Dermis lymphatic vessel endothelial cell (primary cell): ENCODE results near the gene CFB. TPM values are rescaled to one million over a fixed set of nuclear protein-coding genes. Genes with fewer than 3 reads are reported as not detected.

Source experiments
- total RNA-seq: library from RNA; depleted of rRNA; stranded (reverse); fragments of >200 nt; gene quantifications from 2 replicates; pipeline ENCODE4 v1.2.1, GENCODE V29; 2014

Gene CFB
- total RNA-seq = 0.09 and 0.22 TPM in 2 replicates

DNA sequence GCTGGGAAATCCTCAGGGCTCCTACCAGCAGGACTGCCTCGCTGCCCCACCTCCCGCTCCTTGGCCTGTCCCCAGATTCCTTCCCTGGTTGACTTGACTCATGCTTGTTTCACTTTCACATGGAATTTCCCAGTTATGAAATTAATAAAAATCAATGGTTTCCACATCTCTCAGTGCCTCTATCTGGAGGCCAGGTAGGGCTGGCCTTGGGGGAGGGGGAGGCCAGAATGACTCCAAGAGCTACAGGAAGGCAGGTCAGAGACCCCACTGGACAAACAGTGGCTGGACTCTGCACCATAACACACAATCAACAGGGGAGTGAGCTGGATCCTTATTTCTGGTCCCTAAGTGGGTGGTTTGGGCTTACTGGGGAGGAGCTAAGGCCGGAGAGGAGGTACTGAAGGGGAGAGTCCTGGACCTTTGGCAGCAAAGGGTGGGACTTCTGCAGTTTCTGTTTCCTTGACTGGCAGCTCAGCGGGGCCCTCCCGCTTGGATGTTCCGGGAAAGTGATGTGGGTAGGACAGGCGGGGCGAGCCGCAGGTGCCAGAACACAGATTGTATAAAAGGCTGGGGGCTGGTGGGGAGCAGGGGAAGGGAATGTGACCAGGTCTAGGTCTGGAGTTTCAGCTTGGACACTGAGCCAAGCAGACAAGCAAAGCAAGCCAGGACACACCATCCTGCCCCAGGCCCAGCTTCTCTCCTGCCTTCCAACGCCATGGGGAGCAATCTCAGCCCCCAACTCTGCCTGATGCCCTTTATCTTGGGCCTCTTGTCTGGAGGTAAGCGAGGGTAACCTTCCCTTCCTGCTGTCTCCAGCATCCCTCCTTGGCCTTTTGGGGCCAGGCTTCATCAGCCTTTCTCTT lies at the start of gene CFB:
TSS of gene CFB (plus strand) at position 589 of the 863 bp plus-strand sequence. CDS start at position 716, 127 bp downstream.

DNA sequence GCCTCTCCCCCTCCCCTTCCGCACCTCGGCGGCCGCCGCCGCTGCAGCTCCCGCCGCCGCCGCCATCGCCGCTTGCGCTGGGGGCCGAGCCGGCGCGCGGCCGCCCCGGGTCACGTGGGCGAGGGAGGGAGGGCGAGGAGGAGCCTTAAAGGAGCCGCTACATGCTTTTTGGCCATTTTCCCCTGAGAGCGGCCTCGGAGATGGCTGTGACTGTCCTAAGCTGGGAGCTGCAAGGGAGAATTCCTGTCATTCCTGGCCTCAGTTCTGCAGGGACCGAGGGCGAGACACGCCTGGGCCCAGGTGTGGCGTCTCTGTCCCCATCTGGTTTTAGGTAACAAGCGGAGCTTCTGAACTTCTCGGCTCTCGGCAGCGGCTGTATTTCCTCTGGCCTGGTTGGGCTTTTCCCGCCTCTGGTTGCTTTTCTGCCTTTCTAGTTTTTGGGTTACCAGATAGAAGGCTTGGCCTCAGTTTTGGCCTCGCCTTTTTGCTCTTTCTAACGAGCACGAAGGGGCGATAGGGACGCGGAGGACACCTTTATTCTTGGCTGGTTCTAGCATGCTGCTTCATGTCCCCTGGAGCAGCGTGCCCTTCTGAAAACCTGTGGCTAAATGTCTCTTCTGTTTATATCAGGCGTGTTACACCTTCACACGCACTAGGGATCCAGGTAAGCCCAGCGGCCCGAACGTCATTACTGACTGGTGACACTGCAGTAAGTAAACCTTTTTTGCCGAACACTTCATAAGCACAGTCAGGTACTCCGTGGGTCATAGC lies 48.1 kb upstream of the CFB start, which contains the start of gene EHMT2:
TSS of gene EHMT2 (minus strand) at position 87 of the 771 bp plus-strand sequence. CDS start at position 66, 21 bp downstream.

DNA sequence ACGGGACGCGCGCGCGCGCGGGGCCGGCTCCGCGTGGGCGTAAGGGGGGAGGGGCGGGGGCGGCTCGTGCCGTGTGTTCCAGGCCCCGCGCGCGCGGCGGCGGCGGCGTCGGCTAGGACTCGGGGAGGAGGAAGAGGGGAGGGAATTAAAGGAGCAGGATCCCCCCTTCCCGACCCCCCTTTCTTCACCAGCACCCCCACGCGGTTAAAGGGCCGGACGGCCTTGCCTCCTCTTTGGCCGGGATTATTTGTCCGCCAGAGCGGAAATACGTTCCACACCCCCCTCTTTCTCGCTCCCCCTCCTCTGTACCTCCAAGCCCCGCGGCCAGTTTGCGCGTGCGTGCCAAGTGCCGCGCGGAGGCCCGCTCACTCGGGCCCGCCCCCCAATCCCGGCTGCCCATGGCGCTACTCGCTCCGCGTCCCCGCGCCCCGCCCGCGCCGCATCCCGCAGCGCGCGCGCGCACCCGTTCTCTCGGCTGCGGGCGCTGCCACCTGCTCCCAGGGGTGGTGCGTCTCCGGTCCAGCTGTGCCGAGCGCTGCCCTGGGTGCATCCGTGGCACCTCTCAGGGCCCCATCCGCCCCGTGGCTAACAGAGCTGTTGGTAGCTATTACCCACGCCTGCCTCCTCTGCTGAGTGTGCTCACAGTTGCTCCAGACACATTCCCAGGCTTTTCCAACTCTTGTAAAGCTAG lies 43.8 kb upstream of the CFB start, which contains the start of gene ZBTB12:
TSS of gene ZBTB12 (minus strand) at position 134 of the 691 bp plus-strand sequence. CDS start 781 bp downstream, outside the sequence.

DNA sequence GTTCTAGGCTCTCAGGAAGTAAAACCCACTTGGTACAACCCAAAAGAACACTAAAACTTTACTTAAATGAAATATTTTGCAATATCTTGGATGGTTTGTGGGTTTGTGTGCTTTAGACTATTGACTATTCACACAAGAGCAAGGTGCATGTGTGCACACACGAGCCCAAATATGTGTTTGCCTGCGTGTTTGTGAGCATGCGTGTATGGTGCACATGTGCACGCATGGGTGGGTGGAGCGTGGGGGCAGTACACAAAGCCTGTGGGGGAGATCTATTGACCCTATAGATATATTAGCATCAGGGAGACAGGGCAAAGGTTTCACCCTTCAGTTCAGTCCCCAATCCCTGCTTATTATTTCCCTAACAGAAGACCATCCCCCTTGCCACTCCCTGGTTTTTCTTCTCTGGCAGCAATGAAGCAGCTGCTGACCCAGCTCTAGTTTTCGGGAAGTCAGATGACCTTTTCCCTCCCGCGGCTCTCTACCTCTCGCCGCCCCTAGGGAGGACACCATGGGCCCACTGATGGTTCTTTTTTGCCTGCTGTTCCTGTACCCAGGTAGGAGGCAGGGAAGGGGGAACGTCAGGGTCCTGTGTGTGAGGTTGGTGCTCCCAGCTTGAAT lies 18.5 kb upstream of the CFB start, which contains the start of gene C2:
TSS of gene C2 (plus strand) at position 476 of the 621 bp plus-strand sequence. CDS start at position 512, 36 bp downstream.

DNA sequence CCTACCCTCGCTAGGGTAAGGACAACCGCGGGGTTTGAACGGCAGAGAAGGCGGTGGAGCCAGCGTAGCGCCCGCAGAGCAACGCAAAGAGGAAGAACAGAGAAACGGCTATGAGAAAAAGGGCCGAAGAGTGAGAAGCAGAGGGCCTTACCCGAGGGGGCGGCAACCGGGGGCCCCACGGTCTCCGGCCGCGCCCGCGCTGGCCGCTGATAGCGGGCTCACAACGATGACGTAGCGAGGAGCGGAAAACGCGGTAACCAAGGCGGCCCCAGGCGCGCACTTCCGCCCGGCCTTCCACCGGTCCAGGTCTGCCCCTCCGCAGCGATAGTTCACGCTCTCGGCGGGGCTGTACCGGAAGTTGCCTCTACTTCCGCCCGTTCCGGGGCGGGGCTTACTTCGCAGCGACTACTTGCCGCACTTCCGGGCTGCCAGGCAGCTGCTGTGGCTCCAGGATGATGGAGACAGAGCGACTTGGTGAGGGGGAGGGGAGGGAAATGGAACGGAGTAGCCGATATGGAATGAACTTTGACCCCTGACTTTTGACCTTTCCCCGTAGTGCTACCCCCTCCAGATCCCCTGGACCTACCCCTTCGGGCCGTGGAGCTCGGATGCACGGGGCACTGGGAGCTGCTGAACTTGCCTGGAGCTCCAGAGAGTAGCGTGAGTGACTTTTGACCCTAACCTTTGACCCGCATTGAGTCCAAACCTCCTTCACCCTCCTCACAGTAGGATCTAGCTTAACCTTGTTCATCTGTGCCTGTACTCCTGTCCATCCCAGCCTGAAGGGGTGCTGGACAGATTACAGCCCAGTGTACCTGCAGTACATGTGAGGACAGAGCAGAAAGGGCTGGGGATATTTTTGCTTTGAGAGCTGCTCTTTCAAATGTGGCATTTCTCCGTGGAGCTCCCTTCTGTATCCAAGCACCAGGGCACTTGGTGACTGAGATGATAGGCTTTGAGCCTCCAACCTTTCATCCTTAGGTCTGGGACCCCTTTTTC lies 13.1 kb downstream of the CFB start, which contains the start of the genes NELFE and SKIC2:
TSS of gene NELFE (minus strand) at position 231 of the 999 bp plus-strand sequence. CDS start 525 bp downstream, outside the sequence.
TSS of gene SKIC2 (plus strand) at position 435 of the 999 bp plus-strand sequence. CDS start at position 453, 18 bp downstream.

DNA sequence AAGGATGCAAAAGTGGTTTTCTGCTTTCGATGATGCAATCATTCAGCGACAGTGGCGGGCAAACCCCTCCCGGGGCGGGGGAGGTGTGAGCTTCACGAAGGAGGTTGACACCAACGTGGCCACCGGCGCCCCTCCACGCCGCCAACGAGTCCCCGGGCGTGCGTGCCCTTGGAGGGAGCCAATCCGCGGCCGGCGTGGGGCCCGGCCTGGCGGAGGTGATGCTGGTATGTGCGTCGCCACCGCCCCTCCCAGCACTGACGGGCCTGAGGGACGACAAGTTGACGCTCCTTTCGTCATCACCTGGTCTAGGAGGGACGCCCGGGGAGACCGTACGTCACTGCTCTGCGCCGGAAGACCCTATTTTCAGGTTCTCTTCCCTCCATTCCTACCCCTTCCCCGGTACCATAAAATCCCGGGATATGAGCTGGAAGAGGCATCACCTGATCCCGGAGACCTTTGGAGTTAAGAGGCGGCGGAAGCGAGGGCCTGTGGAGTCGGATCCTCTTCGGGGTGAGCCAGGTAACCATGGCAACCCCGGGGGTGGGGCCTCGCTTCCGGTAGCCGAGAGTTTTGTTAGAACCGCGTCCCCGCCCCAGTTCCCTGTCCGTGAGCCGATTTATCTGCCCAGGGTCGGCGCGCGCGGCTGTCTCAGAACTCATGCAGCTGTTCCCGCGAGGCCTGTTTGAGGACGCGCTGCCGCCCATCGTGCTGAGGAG lies 26.3 kb downstream of the CFB start, which contains the start of gene DXO:
TSS of gene DXO (minus strand) at position 146 of the 716 bp plus-strand sequence. CDS start 463 bp downstream, outside the sequence.

DNA sequence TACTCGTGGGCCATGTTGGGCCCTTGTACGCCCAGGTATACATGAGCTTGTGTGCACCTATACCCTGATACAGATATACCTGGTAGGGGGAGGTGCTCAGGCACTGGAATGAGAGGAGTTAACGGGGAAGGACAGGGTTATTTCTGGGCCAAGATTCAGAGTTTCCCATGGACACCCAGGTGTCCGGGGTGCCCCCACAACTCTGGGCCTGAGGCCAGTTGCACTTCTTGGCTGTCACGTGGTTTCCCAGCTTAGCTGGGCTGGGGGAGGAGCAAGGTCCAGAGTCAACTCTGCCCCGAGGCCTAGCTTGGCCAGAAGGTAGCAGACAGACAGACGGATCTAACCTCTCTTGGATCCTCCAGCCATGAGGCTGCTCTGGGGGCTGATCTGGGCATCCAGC lies 35.8 kb downstream of the CFB start, which contains the start of gene C4A:
TSS of gene C4A (plus strand) at position 314 of the 400 bp plus-strand sequence. CDS start at position 365, 51 bp downstream.

Other genes starting within 250 kb of the CFB start
- 52.7 and 62.4 TPM in 2 replicates for gene ABHD16A, start 242.8 kb upstream of the CFB start, total RNA-seq
- gene LY6G6F, start 239.2 kb upstream of the CFB start, total RNA-seq = not detected in 2 replicates
- not detected in 2 replicates for gene LY6G6D, start 230.7 kb upstream of the CFB start, total RNA-seq
- gene LY6G6C, start 224.3 kb upstream of the CFB start, total RNA-seq = not detected in 2 replicates
- gene MPIG6B, start 222.7 kb upstream of the CFB start, total RNA-seq = not detected in 2 replicates
- 122 and 139 TPM in 2 replicates for gene DDAH2, start 216.8 kb upstream of the CFB start, total RNA-seq
- gene CLIC1, start 209.6 kb upstream of the CFB start, total RNA-seq = 545 and 566 TPM in 2 replicates
- 2.3 and 3.0 TPM in 2 replicates for gene MSH5, start 206.1 kb upstream of the CFB start, total RNA-seq
- 2.2 and 8.0 TPM in 2 replicates for gene SAPCD1, start 183.4 kb upstream of the CFB start, total RNA-seq
- 0.09 and 0.22 TPM in 2 replicates for gene VWA7, start 168.8 kb upstream of the CFB start, total RNA-seq
- 31.2 and 36.4 TPM in 2 replicates for gene VARS1, start 150.3 kb upstream of the CFB start, total RNA-seq
- gene LSM2, start 139.1 kb upstream of the CFB start, total RNA-seq = 22.2 and 26.3 TPM in 2 replicates
- 1.2 and 1.5 TPM in 2 replicates for gene HSPA1L, start 130.8 kb upstream of the CFB start, total RNA-seq
- gene HSPA1A, start 130.6 kb upstream of the CFB start, total RNA-seq = 78.6 and 81.2 TPM in 2 replicates
- 16.9 and 34.6 TPM in 2 replicates for gene HSPA1B, start 118.4 kb upstream of the CFB start, total RNA-seq
- gene NEU1, start 83.3 kb upstream of the CFB start, total RNA-seq = 43.3 and 54.0 TPM in 2 replicates
- gene SLC44A4, start 67.1 kb upstream of the CFB start, total RNA-seq = not detected in 2 replicates
- 24.9 and 29.6 TPM in 2 replicates for gene EHMT2, start 48.4 kb upstream of the CFB start, total RNA-seq
- gene ZBTB12, start 44.0 kb upstream of the CFB start, total RNA-seq = 2.4 and 2.8 TPM in 2 replicates
- gene C2, start 18.4 kb upstream of the CFB start, total RNA-seq = 0.17 and 0.22 TPM in 2 replicates
- gene NELFE, start 12.9 kb downstream of the CFB start, total RNA-seq = 68.1 and 76.8 TPM in 2 replicates
- gene SKIC2, start 13.1 kb downstream of the CFB start, total RNA-seq = 23.6 and 24.9 TPM in 2 replicates
- gene DXO, start 26.0 kb downstream of the CFB start, total RNA-seq = 7.3 and 8.3 TPM in 2 replicates
- 1.0 and 1.3 TPM in 2 replicates for gene C4A, start 36.0 kb downstream of the CFB start, total RNA-seq
- 1.1 and 1.3 TPM in 2 replicates for gene C4B, start 68.7 kb downstream of the CFB start, total RNA-seq
- under 0.01 TPM in 2 replicates for gene CYP21A2, start 92.3 kb downstream of the CFB start, total RNA-seq
- 10.1 and 17.2 TPM in 2 replicates for gene TNXB, start 163.2 kb downstream of the CFB start, total RNA-seq
- gene ATF6B, start 182.2 kb downstream of the CFB start, total RNA-seq = 11.9 and 13.2 TPM in 2 replicates
- 6.0 and 7.4 TPM in 2 replicates for gene FKBPL, start 184.2 kb downstream of the CFB start, total RNA-seq
- under 0.01 TPM in 1 of 2 replicates, not detected in the other for gene PRRT1, start 205.8 kb downstream of the CFB start, total RNA-seq
- 53.0 and 75.2 TPM in 2 replicates for gene PPT2, start 208.0 kb downstream of the CFB start, total RNA-seq
- gene EGFL8, start 218.5 kb downstream of the CFB start, total RNA-seq = 1.3 and 2.8 TPM in 2 replicates
- gene AGPAT1, start 230.0 kb downstream of the CFB start, total RNA-seq = 7.9 and 8.1 TPM in 2 replicates
- 46.2 and 61.2 TPM in 2 replicates for gene RNF5, start 232.3 kb downstream of the CFB start, total RNA-seq
- gene AGER, start 238.2 kb downstream of the CFB start, total RNA-seq = 0.60 and 0.65 TPM in 2 replicates
- gene PBX2, start 244.1 kb downstream of the CFB start, total RNA-seq = 40.7 and 42.5 TPM in 2 replicates
- gene GPSM3, start 246.5 kb downstream of the CFB start, total RNA-seq = 5.9 and 7.5 TPM in 2 replicates